ENCODE measurements around the gene CST8.

Gene CST8

GRCh38 chr20:23526850-23527249, 35.9 kb downstream of the CST8 start:
- no peak for DNase-seq

- DNase-seq: no peak
Observed at GRCh38 chr20:23528867-23529431, 38.0 kb downstream of the CST8 start.

- DNase-seq: no peak
Observed at GRCh38 chr20:23530937-23531567, 40.1 kb downstream of the CST8 start.

- DNase-seq: no peak
Observed at GRCh38 chr20:23532533-23532932, 41.6 kb downstream of the CST8 start.

- no peak for DNase-seq
Observed at GRCh38 chr20:23533161-23533560, 42.2 kb downstream of the CST8 start.

- DNase-seq: no peak
Observed at GRCh38 chr20:23534801-23535593, 44.1 kb downstream of the CST8 start.

- no peak for DNase-seq
Observed at GRCh38 chr20:23536328-23536974, 45.5 kb downstream of the CST8 start.

GRCh38 chr20:23537030-23537429, 46.1 kb downstream of the CST8 start:
- DNase-seq: no peak

GRCh38 chr20:23540624-23541023, 49.7 kb downstream of the CST8 start:
- no peak for DNase-seq

- DNase-seq: no peak
Observed at GRCh38 chr20:23541330-23541729, 50.4 kb downstream of the CST8 start.

GRCh38 chr20:23541776-23542175, 50.9 kb downstream of the CST8 start:
- no peak for DNase-seq

- no peak for DNase-seq
Observed at GRCh38 chr20:23542801-23543200, 51.9 kb downstream of the CST8 start.

GRCh38 chr20:23544133-23544532, 53.2 kb downstream of the CST8 start:
- no peak for DNase-seq
